ENCODE results near the gene DDX3X.
"Not testable (repeated sequence)": the region's sequence is repeated elsewhere in the genome, so short reads cannot be mapped to it uniquely, and the experiment has no call there.

Gene DDX3X

DNA sequence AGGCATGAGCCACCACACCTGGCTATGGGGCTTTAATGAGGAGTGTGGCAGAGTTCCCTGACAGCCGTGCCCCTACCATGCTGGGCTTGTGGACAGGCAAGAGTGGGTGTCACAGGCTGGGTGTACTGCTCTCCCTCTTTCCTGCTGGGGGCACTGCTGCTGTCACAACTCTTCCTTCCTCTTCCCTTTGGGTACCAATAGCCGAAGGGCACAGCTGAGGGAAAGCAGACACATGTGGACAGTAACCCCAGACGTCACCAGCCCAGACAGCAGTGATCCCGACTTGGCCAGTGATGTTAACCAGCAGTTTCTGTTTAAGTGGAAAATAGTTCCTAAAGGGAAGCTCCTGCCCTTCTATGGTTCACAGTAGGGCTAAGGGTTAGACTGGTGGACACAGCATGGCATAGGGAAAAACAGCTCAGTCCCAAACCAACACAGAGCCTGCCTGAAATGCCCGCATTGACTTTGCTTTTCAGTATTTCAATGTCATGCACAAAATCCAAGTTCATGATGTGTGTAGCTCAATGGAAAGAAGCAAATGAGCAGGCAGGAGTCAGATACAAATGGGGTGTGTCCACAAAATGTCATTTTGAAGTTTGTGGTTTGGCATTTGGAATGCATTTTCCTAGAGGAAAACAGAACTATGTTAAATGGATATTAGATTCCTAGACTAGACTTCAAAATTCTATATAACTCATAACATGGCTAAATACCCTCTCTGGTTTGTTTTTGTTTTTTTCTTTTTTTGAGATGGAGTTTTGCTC, 24.9 kb upstream of the DDX3X start:
- Histone ChIP-seq H3K4me1 (ENCODE audit: control insufficient read depth in 1 of 2, insufficient read depth in 2 of 2, low read length in 2 of 2) (no peaks in the 10 kb centered on the region), H3K27me3 (ENCODE audit: low read depth, low read length) (no peaks in the 10 kb centered on the region), H3K27ac (ENCODE audit: low read length) (no peak overlapping the region), H3K36me3 (ENCODE audit: control insufficient read depth in 1 of 2, insufficient read depth in 2 of 2, low read length in 2 of 2) (no peaks in the 10 kb centered on the region), H3K4me3 (ENCODE audit: low read depth in 1 of 2, low read length in 2 of 2) (no peak overlapping the region), H3K9me3 (ENCODE audit: control insufficient read depth in 1 of 2, low read length in 2 of 2) (no peaks in the 10 kb centered on the region)

DNA sequence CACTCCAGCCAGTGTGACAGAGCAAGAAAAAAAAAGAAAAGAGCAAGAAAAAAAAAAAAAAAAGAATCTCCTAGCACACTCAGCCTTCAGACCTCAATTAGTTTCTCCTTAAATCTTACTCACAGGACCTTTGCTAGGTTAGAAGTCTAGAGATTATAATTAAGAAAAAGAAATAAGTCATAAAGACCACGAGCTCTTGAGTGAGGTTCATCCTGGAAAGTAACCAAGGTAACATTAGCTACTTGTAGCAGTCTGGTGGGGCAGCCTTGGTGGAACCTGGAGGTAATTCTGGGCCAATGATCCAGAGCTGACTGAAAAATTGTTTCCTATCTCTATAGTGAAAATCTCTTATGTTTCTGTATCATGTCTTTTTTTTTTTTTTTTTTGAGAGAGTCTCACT, 21.2 kb upstream of the DDX3X start:
- H3K36me3 ChIP-seq (ENCODE audit: control insufficient read depth in 1 of 2, insufficient read depth in 2 of 2, low read length in 2 of 2): no peaks in the 10 kb centered on the region
- no peak overlapping the region for H3K27ac ChIP-seq (ENCODE audit: low read length)
- H3K4me3 ChIP-seq (ENCODE audit: low read depth in 1 of 2, low read length in 2 of 2): no peak overlapping the region
- no peaks in the 10 kb centered on the region for H3K4me1 ChIP-seq (ENCODE audit: control insufficient read depth in 1 of 2, insufficient read depth in 2 of 2, low read length in 2 of 2)
- no peaks in the 10 kb centered on the region for H3K9me3 ChIP-seq (ENCODE audit: control insufficient read depth in 1 of 2, low read length in 2 of 2)
- no peaks in the 10 kb centered on the region for H3K27me3 ChIP-seq (ENCODE audit: low read depth, low read length)

- Histone ChIP-seq H3K4me1 (ENCODE audit: control insufficient read depth in 1 of 2, insufficient read depth in 2 of 2, low read length in 2 of 2) (no peaks in the 10 kb centered on the region), H3K27me3 (ENCODE audit: low read depth, low read length) (no peaks in the 10 kb centered on the region), H3K36me3 (ENCODE audit: control insufficient read depth in 1 of 2, insufficient read depth in 2 of 2, low read length in 2 of 2) (no peaks in the 10 kb centered on the region), H3K27ac (ENCODE audit: low read length) (no peak overlapping the region), H3K4me3 (ENCODE audit: low read depth in 1 of 2, low read length in 2 of 2) (no peak overlapping the region), H3K9me3 (ENCODE audit: control insufficient read depth in 1 of 2, low read length in 2 of 2) (no peaks in the 10 kb centered on the region)
Observed at GRCh38 chrX:41313419-41313818, 20.5 kb upstream of the DDX3X start.

DNA sequence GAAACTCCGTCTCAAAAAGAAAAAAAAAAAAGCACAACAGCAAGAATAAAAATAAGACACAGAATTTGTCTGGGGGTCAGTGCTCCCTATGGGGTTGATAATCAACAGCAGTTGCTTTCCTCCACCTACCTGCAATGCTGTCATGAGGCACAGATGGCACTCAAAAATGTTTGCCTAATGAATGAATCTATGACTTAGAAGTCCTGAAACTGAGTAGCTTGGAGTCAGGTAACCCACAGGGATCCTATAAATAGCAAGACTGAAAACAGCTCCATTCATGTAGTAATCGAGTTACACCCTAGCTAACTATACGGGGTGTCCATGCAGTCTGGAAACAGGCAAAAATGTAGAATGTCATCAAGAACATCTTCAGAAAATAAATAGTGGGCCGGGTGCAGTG, 19.8 kb upstream of the DDX3X start:
- no peaks in the 10 kb centered on the region for H3K27me3 ChIP-seq (ENCODE audit: low read depth, low read length)
- H3K4me3 ChIP-seq (ENCODE audit: low read depth in 1 of 2, low read length in 2 of 2): no peak overlapping the region
- H3K4me1 ChIP-seq (ENCODE audit: control insufficient read depth in 1 of 2, insufficient read depth in 2 of 2, low read length in 2 of 2): no peaks in the 10 kb centered on the region
- no peaks in the 10 kb centered on the region for H3K9me3 ChIP-seq (ENCODE audit: control insufficient read depth in 1 of 2, low read length in 2 of 2)
- no peaks in the 10 kb centered on the region for H3K36me3 ChIP-seq (ENCODE audit: control insufficient read depth in 1 of 2, insufficient read depth in 2 of 2, low read length in 2 of 2)
- H3K27ac ChIP-seq (ENCODE audit: low read length): no peak overlapping the region

- Histone ChIP-seq H3K27ac (ENCODE audit: low read length) (no peak overlapping the region), H3K4me3 (ENCODE audit: low read depth in 1 of 2, low read length in 2 of 2) (no peak overlapping the region), H3K9me3 (ENCODE audit: control insufficient read depth in 1 of 2, low read length in 2 of 2) (no peaks in the 10 kb centered on the region), H3K27me3 (ENCODE audit: low read depth, low read length) (no peaks in the 10 kb centered on the region), H3K4me1 (ENCODE audit: control insufficient read depth in 1 of 2, insufficient read depth in 2 of 2, low read length in 2 of 2) (no peaks in the 10 kb centered on the region), H3K36me3 (ENCODE audit: control insufficient read depth in 1 of 2, insufficient read depth in 2 of 2, low read length in 2 of 2) (no peaks in the 10 kb centered on the region)
Observed at GRCh38 chrX:41314881-41315280, 19.1 kb upstream of the DDX3X start.

- H3K4me1 ChIP-seq (ENCODE audit: control insufficient read depth in 1 of 2, insufficient read depth in 2 of 2, low read length in 2 of 2); H3K9me3 ChIP-seq (ENCODE audit: control insufficient read depth in 1 of 2, low read length in 2 of 2); H3K27ac ChIP-seq (ENCODE audit: low read length); H3K4me3 ChIP-seq (ENCODE audit: low read depth in 1 of 2, low read length in 2 of 2); H3K36me3 ChIP-seq (ENCODE audit: control insufficient read depth in 1 of 2, insufficient read depth in 2 of 2, low read length in 2 of 2); H3K27me3 ChIP-seq (ENCODE audit: low read depth, low read length): not testable (repeated sequence)
Observed at GRCh38 chrX:41316266-41316665, 17.7 kb upstream of the DDX3X start.

DNA sequence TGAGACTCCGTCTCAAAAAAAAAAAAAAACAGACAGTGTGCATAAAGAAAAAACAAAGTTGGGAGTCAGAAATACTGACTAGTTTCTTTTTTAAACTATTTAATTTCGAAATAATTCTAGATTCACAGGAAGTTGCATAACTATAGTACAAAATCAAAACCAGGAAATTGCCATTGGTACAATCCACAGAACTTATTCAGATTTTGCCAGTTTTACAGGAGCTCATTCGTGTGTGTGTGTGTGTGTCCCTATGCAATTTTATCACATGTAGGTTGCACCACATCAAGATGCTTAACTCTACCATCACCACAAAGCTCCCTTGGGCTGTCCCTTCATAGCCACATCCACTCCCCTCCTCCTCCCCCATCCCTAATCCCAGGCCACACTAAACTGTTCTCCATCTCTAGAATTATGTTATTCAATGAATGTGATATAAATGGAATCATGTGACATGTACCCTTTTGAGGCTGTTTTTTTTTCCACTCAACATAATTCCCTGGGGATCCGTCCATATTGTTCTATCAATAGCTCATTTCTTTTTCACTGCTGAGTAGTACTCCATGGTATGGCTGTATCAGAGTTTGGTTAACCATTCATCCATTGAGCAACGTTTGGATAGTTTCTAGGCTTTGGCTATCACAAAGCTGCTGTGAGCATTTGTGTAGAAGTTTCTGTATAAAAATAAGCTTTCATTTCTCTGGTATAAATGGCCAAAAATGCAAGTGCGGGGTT, 16.3 kb upstream of the DDX3X start:
- H3K4me1 ChIP-seq (ENCODE audit: control insufficient read depth in 1 of 2, insufficient read depth in 2 of 2, low read length in 2 of 2): no peaks in the 10 kb centered on the region
- no peak overlapping the region for H3K4me3 ChIP-seq (ENCODE audit: low read depth in 1 of 2, low read length in 2 of 2)
- H3K9me3 ChIP-seq (ENCODE audit: control insufficient read depth in 1 of 2, low read length in 2 of 2): no peaks in the 10 kb centered on the region
- H3K27ac ChIP-seq (ENCODE audit: low read length): no peak overlapping the region
- no peaks in the 10 kb centered on the region for H3K36me3 ChIP-seq (ENCODE audit: control insufficient read depth in 1 of 2, insufficient read depth in 2 of 2, low read length in 2 of 2)
- no peaks in the 10 kb centered on the region for H3K27me3 ChIP-seq (ENCODE audit: low read depth, low read length)

DNA sequence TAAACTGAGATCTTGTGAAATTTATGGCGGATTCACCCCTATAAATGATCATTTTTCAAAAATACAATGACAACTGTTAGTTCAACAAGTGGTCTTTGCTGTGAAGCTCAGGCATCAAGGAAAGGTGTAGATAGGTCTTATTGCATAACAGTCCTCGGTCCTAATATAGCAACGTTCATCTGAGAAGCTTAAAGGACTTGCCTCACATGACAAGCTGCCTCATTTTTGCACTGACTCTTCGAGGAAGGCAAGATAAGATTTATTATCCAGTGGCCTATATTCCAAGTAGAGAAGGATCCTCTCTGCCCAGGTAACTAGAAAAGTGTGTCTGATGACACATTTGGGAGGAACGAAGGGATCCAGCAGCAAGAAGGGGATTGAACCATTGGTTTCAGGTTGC, 13.6 kb upstream of the DDX3X start:
- H3K4me3 ChIP-seq (ENCODE audit: low read depth in 1 of 2, low read length in 2 of 2): no peak overlapping the region
- H3K27ac ChIP-seq (ENCODE audit: low read length): no peak overlapping the region
- H3K4me1 ChIP-seq (ENCODE audit: control insufficient read depth in 1 of 2, insufficient read depth in 2 of 2, low read length in 2 of 2): no peaks in the 10 kb centered on the region
- no peaks in the 10 kb centered on the region for H3K9me3 ChIP-seq (ENCODE audit: control insufficient read depth in 1 of 2, low read length in 2 of 2)
- no peaks in the 10 kb centered on the region for H3K27me3 ChIP-seq (ENCODE audit: low read depth, low read length)
- H3K36me3 ChIP-seq (ENCODE audit: control insufficient read depth in 1 of 2, insufficient read depth in 2 of 2, low read length in 2 of 2): no peaks in the 10 kb centered on the region

DNA sequence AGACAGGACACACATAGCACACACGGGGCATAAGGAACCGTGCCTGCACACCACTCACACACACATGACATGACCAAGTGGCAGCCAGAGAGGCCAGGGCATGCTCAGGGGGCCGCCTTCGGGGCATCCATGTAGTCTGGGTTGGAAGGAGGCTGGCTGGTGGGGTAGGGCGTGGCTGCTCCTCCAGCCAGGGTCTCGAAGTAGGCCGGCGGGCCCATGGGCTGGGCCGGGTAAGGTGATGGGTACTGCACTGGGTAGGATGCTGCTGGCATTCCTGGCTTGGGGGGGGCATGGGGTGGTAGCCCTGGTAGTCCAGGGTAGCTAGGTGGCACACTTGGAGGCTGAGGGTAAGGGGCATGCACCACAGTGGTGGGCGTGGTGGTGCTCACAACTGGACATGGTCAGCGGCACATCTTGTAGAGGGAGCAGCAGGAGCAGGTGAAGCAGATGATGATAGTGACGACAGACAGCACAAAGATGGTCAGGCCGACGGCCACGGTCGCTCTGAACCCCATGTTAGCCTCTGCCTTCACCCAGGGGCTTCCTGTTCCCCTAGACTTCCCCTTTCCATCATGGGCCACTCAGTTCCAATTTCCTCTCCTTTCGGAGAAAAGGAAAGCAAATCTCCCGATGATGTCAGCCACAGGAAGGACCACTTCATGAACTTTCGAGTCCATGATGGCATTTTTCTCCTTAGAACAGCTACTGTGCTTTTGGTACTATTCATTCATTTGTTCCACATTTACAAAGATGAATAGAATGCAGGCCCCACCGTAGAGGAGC, 10.9 kb upstream of the DDX3X start:
- Histone ChIP-seq H3K4me1 (ENCODE audit: control insufficient read depth in 1 of 2, insufficient read depth in 2 of 2, low read length in 2 of 2) (no peaks in the 10 kb centered on the region), H3K4me3 (ENCODE audit: low read depth in 1 of 2, low read length in 2 of 2) (no peak overlapping the region), H3K9me3 (ENCODE audit: control insufficient read depth in 1 of 2, low read length in 2 of 2) (no peaks in the 10 kb centered on the region), H3K36me3 (ENCODE audit: control insufficient read depth in 1 of 2, insufficient read depth in 2 of 2, low read length in 2 of 2) (no peaks in the 10 kb centered on the region), H3K27me3 (ENCODE audit: low read depth, low read length) (no peaks in the 10 kb centered on the region), H3K27ac (ENCODE audit: low read length) (no peak overlapping the region)

GRCh38 chrX:41326431-41326830, 7.5 kb upstream of the DDX3X start:
- Histone ChIP-seq H3K27ac (ENCODE audit: low read length) (no peak overlapping the region), H3K4me1 (ENCODE audit: control insufficient read depth in 1 of 2, insufficient read depth in 2 of 2, low read length in 2 of 2) (no peaks in the 10 kb centered on the region), H3K4me3 (ENCODE audit: low read depth in 1 of 2, low read length in 2 of 2) (no peak overlapping the region), H3K36me3 (ENCODE audit: control insufficient read depth in 1 of 2, insufficient read depth in 2 of 2, low read length in 2 of 2) (no peaks in the 10 kb centered on the region), H3K27me3 (ENCODE audit: low read depth, low read length) (no peaks in the 10 kb centered on the region), H3K9me3 (ENCODE audit: control insufficient read depth in 1 of 2, low read length in 2 of 2) (no peaks in the 10 kb centered on the region)

- Histone ChIP-seq H3K27ac (ENCODE audit: low read length) (no peak overlapping the region), H3K36me3 (ENCODE audit: control insufficient read depth in 1 of 2, insufficient read depth in 2 of 2, low read length in 2 of 2) (no peaks in the 10 kb centered on the region), H3K9me3 (ENCODE audit: control insufficient read depth in 1 of 2, low read length in 2 of 2) (no peaks in the 10 kb centered on the region), H3K27me3 (ENCODE audit: low read depth, low read length) (no peaks in the 10 kb centered on the region), H3K4me3 (ENCODE audit: low read depth in 1 of 2, low read length in 2 of 2) (no peak overlapping the region), H3K4me1 (ENCODE audit: control insufficient read depth in 1 of 2, insufficient read depth in 2 of 2, low read length in 2 of 2) (no peaks in the 10 kb centered on the region)
Observed at GRCh38 chrX:41327341-41327740, 6.6 kb upstream of the DDX3X start.

Data from muscle layer of duodenum (tissue), 2 donors.